ENCODE data around the gene TTC21B. TPM values are rescaled to one million over a fixed set of nuclear protein-coding genes. Genes with fewer than 3 reads are reported as not detected.

Gene TTC21B
- polyA plus RNA-seq, 3 donors = 3.1 to 6.7 (median 3.8) TPM

- H3K9me3 Mint-ChIP-seq = peaks cover 0 to 2% (median 0%) of the 10 kb centered on the region in 7 donors
- peaks cover 12 to 36% of the 10 kb centered on the region in 2 donors for H3K36me3 ChIP-seq (replicated peaks in 1 of 2; ENCODE audit: control insufficient read depth in 1 of 2, insufficient read depth in 2 of 2, low read length in 2 of 2)
- H3K4me3 ChIP-seq (replicated peaks in 1 of 3; ENCODE audit: low read depth in 2 of 3, low read length in 3 of 3) = no peak overlapping the region
- H3K27ac ChIP-seq (ENCODE audit: low read depth in 1 of 2, low read length in 2 of 2) = no peak overlapping the region
- H3K4me2 ChIP-seq (replicated peaks; ENCODE audit: extremely low read depth, low read length, poor library complexity, severe bottlenecking) = no peak overlapping the region
- no peaks in the 10 kb centered on the region for H4K20me1 ChIP-seq (ENCODE audit: insufficient read depth, low read length)
- TF ChIP-seq CTCF (IDR thresholded peaks at IDR 0.05) = no peak
- H3K4me1 Mint-ChIP-seq = peaks cover 30% of the 10 kb centered on the region
- no peak overlapping the region for H3K4me3 Mint-ChIP-seq
- no peak overlapping the region for H3K27ac Mint-ChIP-seq
- no peak overlapping the region for H2AFZ ChIP-seq (ENCODE audit: insufficient read depth, low read depth, low read length, poor library complexity, severe bottlenecking)
- H3K9ac ChIP-seq (ENCODE audit: insufficient read depth, low read length, poor library complexity, severe bottlenecking) = no peak overlapping the region
- H3K36me3 Mint-ChIP-seq = peaks cover 34 to 37% of the 10 kb centered on the region in 2 donors
- no peak for DNase-seq
- H3K27me3 ChIP-seq (ENCODE audit: control insufficient read depth in 2 of 2, insufficient read depth in 2 of 2, low read length in 2 of 2) = no peaks in the 10 kb centered on the region
- WGBS (ENCODE audit: insufficient coverage) = 100% methylated on average over 1 of the region's 6 CpGs
- H3K9me3 ChIP-seq (replicated peaks in 1 of 2; ENCODE audit: control insufficient read depth in 1 of 2, insufficient read depth in 1 of 2, low read length in 2 of 2) = no peaks in the 10 kb centered on the region
- H3K4me1 ChIP-seq (ENCODE audit: control insufficient read depth in 1 of 2, insufficient read depth in 2 of 2, low read length in 2 of 2) = peaks cover 23 to 28% of the 10 kb centered on the region in 2 donors
- intact Hi-C loops (cut with micrococcal nuclease) = no loop called here
- peaks cover 0 to 2% (median 0%) of the 10 kb centered on the region in 3 donors for H3K27me3 Mint-ChIP-seq (ENCODE audit: low read depth in 3 of 3)
- H3K79me2 ChIP-seq (ENCODE audit: insufficient read depth, low read length) = no peaks in the 10 kb centered on the region
Observed at GRCh38 chr2:165892526-165892925, 61.0 kb downstream of the TTC21B start.

GRCh38 chr2:165891943-165892342, 61.6 kb downstream of the TTC21B start:
- Histone ChIP-seq H3K36me3 (replicated peaks in 1 of 2; ENCODE audit: control insufficient read depth in 1 of 2, insufficient read depth in 2 of 2, low read length in 2 of 2) (peaks cover 15 to 38% of the 10 kb centered on the region in 2 donors), H3K9ac (ENCODE audit: insufficient read depth, low read length, poor library complexity, severe bottlenecking) (no peak overlapping the region), H3K27ac (ENCODE audit: low read depth in 1 of 2, low read length in 2 of 2) (no peak overlapping the region), H3K4me3 (replicated peaks in 1 of 3; ENCODE audit: low read depth in 2 of 3, low read length in 3 of 3) (no peak overlapping the region), H3K4me2 (replicated peaks; ENCODE audit: extremely low read depth, low read length, poor library complexity, severe bottlenecking) (no peak overlapping the region), H3K79me2 (ENCODE audit: insufficient read depth, low read length) (no peaks in the 10 kb centered on the region), H4K20me1 (ENCODE audit: insufficient read depth, low read length) (no peaks in the 10 kb centered on the region), H3K27me3 (ENCODE audit: control insufficient read depth in 2 of 2, insufficient read depth in 2 of 2, low read length in 2 of 2) (no peaks in the 10 kb centered on the region), H2AFZ (ENCODE audit: insufficient read depth, low read depth, low read length, poor library complexity, severe bottlenecking) (no peak overlapping the region), H3K9me3 (replicated peaks in 1 of 2; ENCODE audit: control insufficient read depth in 1 of 2, insufficient read depth in 1 of 2, low read length in 2 of 2) (no peaks in the 10 kb centered on the region), H3K4me1 (ENCODE audit: control insufficient read depth in 1 of 2, insufficient read depth in 2 of 2, low read length in 2 of 2) (peaks cover 18 to 22% of the 10 kb centered on the region in 2 donors)
- peaks cover 0 to 2% (median 0%) of the 10 kb centered on the region in 3 donors for H3K27me3 Mint-ChIP-seq (ENCODE audit: low read depth in 3 of 3)
- intact Hi-C loops (cut with micrococcal nuclease) = no loop called here
- H3K9me3 Mint-ChIP-seq = peaks cover 0 to 2% (median 0%) of the 10 kb centered on the region in 7 donors
- no peak for TF ChIP-seq CTCF (IDR thresholded peaks at IDR 0.05)
- H3K36me3 Mint-ChIP-seq = peaks cover 33 to 43% of the 10 kb centered on the region in 2 donors
- no peak for DNase-seq
- H3K4me3 Mint-ChIP-seq = no peak overlapping the region
- H3K27ac Mint-ChIP-seq = no peak overlapping the region
- WGBS (ENCODE audit: insufficient coverage) = no CpG with 5 or more reads among the region's 2 CpGs
- peaks cover 24% of the 10 kb centered on the region for H3K4me1 Mint-ChIP-seq
